H9 (cell line): Measurements from ENCODE around the gene PCDHA4. TPM values are rescaled to one million over a fixed set of nuclear protein-coding genes. Genes with fewer than 3 reads are reported as not detected.
"Not testable (repeated sequence)": the region's sequence is repeated elsewhere in the genome, so short reads cannot be mapped to it uniquely, and the experiment has no call there.

Experiments used
- DNase-seq: peaks from one replicate; pipeline ENCODE4 v3.0.0-alpha.2; 2017
- H2AFZ ChIP-seq: one replicate; pipeline ENCODE4 v1.6.1; 2013; ENCODE audit warnings: mild to moderate bottlenecking, low read length, control low read depth, moderate library complexity
- H2AK5ac ChIP-seq: 2 replicates; pipeline ENCODE4 v1.6.1; 2013; ENCODE audit warnings: low read length, control low read depth, mixed read lengths; ENCODE audit not compliant: insufficient read length
- H2BK120ac ChIP-seq: one replicate; pipeline ENCODE4 v1.6.1; 2013; ENCODE audit warnings: low read depth, mild to moderate bottlenecking, low read length, control low read depth, inconsistent platforms; ENCODE audit not compliant: poor library complexity, severe bottlenecking
- H2BK12ac ChIP-seq: 2 replicates; pipeline ENCODE4 v1.6.1; 2013; ENCODE audit warnings: low read length, control low read depth, mixed read lengths, low read depth; ENCODE audit not compliant: insufficient read length
- H2BK15ac ChIP-seq: 2 replicates; pipeline ENCODE4 v1.6.1; 2013; ENCODE audit warnings: low read depth, low read length, control low read depth
- H2BK20ac ChIP-seq: one replicate; pipeline ENCODE4 v1.6.1; 2013; ENCODE audit warnings: low read depth, mild to moderate bottlenecking, low read length, control low read depth, inconsistent platforms; ENCODE audit not compliant: poor library complexity, severe bottlenecking
- H2BK5ac ChIP-seq: 2 replicates; pipeline ENCODE4 v1.6.1; 2013; ENCODE audit warnings: low read length, control low read depth, mixed read lengths; ENCODE audit not compliant: insufficient read length
- H3K14ac ChIP-seq: 2 replicates; pipeline ENCODE4 v1.6.1; 2013; ENCODE audit warnings: low read length, control low read depth; ENCODE audit not compliant: insufficient read depth
- H3K18ac ChIP-seq: 2 replicates; pipeline ENCODE4 v1.6.1; 2013; ENCODE audit warnings: low read depth, mild to moderate bottlenecking, mixed read lengths, low read length, control low read depth; ENCODE audit not compliant: insufficient read length
- H3K23ac ChIP-seq: 2 replicates; pipeline ENCODE4 v1.6.1; 2013; ENCODE audit warnings: low read length, control low read depth, mixed read lengths, low read depth; ENCODE audit not compliant: insufficient read length
- H3K23me2 ChIP-seq: 2 replicates; pipeline ENCODE4 v1.6.1; 2013; ENCODE audit warnings: low read depth, mild to moderate bottlenecking, mixed read lengths, low read length, control low read depth; ENCODE audit not compliant: insufficient read length, poor library complexity, severe bottlenecking
- H3K27ac ChIP-seq: 2 replicates; pipeline ENCODE4 v1.5.1; 2013; ENCODE audit warnings: low read length, control low read depth, mixed read lengths, low read depth; ENCODE audit not compliant: insufficient read length
- H3K27me3 ChIP-seq: 2 replicates; pipeline ENCODE4 v1.6.1; 2013; ENCODE audit warnings: low read length, control low read depth, inconsistent platforms; ENCODE audit not compliant: insufficient read depth
- H3K4ac ChIP-seq: 2 replicates; pipeline ENCODE4 v1.6.1; 2013; ENCODE audit warnings: low read depth, mild to moderate bottlenecking, control low read depth, inconsistent platforms, low read length, moderate library complexity
- H3K4me1 ChIP-seq: 2 replicates; pipeline ENCODE4 v1.6.1; 2013; ENCODE audit warnings: low read length, control low read depth, inconsistent platforms; ENCODE audit not compliant: insufficient read depth
- H3K4me2 ChIP-seq: 2 replicates; pipeline ENCODE4 v1.6.1; 2013; ENCODE audit warnings: low read length, control low read depth, mixed read lengths; ENCODE audit not compliant: insufficient read length, insufficient read depth
- H3K56ac ChIP-seq: 2 replicates; pipeline ENCODE4 v1.6.1; 2013; ENCODE audit warnings: low read depth, mild to moderate bottlenecking, mixed read lengths, low read length, control low read depth; ENCODE audit not compliant: insufficient read length
- H3K79me1 ChIP-seq: 2 replicates; pipeline ENCODE4 v1.6.1; 2013; ENCODE audit warnings: low read depth, mild to moderate bottlenecking, moderate library complexity, low read length, control low read depth, inconsistent platforms; ENCODE audit not compliant: insufficient read depth, poor library complexity, severe bottlenecking
- H3K79me2 ChIP-seq: 2 replicates; pipeline ENCODE4 v1.6.1; 2013; ENCODE audit warnings: low read length, control low read depth, inconsistent platforms; ENCODE audit not compliant: insufficient read depth
- H3K9ac ChIP-seq: 2 replicates; pipeline ENCODE4 v1.6.1; 2013; ENCODE audit warnings: low read length, control low read depth, mixed read lengths; ENCODE audit not compliant: insufficient read length; ENCODE audit errors: extremely low read depth
- H3K9me3 ChIP-seq: one replicate; pipeline ENCODE4 v1.6.1; 2013; ENCODE audit warnings: low read depth, low read length, inconsistent platforms; ENCODE audit not compliant: control insufficient read depth
- H3T11ph ChIP-seq: one replicate; pipeline ENCODE4 v1.6.1; 2013; ENCODE audit warnings: mild to moderate bottlenecking, low read length, control low read depth, inconsistent platforms
- H4K20me1 ChIP-seq: one replicate; pipeline ENCODE4 v1.6.1; 2013; ENCODE audit not compliant: control insufficient read depth, insufficient read length, insufficient read depth
- H4K5ac ChIP-seq: 2 replicates; pipeline ENCODE4 v1.6.1; 2013; ENCODE audit warnings: low read depth, mild to moderate bottlenecking, mixed read lengths, low read length, control low read depth; ENCODE audit not compliant: insufficient read length
- H4K8ac ChIP-seq: replicated peaks from 2 replicates; pipeline ENCODE4 v1.6.1; 2013; ENCODE audit warnings: low read length, control low read depth, mixed read lengths, low read depth; ENCODE audit not compliant: insufficient read length
- H4K91ac ChIP-seq: 2 replicates; pipeline ENCODE4 v1.6.1; 2013; ENCODE audit warnings: low read depth, mild to moderate bottlenecking, moderate library complexity, mixed read lengths, low read length, control low read depth; ENCODE audit not compliant: insufficient read length
- H3K27ac Mint-ChIP-seq, 3 experiments: 2 replicates in 2 of 3; 3 replicates in 1 of 3; pipeline ENCODE4 v1.8.0; 2020 to 2021; ENCODE audit warnings: mixed read lengths in 3 of 3, mild to moderate bottlenecking in 1 of 3, moderate library complexity in 1 of 3
- H3K27me3 Mint-ChIP-seq: 2 replicates; pipeline ENCODE4 v1.8.0; 2021; ENCODE audit warnings: low read depth, mild to moderate bottlenecking, moderate library complexity, mixed read lengths
- H3K36me3 Mint-ChIP-seq, 3 experiments: 2 replicates in 2 of 3; 3 replicates in 1 of 3; pipeline ENCODE4 v1.8.0; 2020 to 2021; ENCODE audit warnings: low read depth in 3 of 3, mixed read lengths in 3 of 3; ENCODE audit not compliant: insufficient read depth in 1 of 3
- H3K4me1 Mint-ChIP-seq, 2 experiments: 2 replicates each; pipeline ENCODE4 v1.8.0; 2020; ENCODE audit warnings: mixed read lengths in 2 of 2
- H3K4me3 Mint-ChIP-seq, 2 experiments: 2 replicates in 1 of 2; 3 replicates in 1 of 2; pipeline ENCODE4 v1.8.0; 2020 to 2021; ENCODE audit warnings: mild to moderate bottlenecking in 2 of 2, mixed read lengths in 2 of 2, moderate library complexity in 1 of 2
- H3K9me3 Mint-ChIP-seq, 2 experiments: 2 replicates in 1 of 2; 3 replicates in 1 of 2; pipeline ENCODE4 v1.8.0; 2020; ENCODE audit warnings: mild to moderate bottlenecking in 2 of 2, mixed read lengths in 2 of 2, moderate library complexity in 1 of 2
- WGBS: extraction: QIAGEN DNeasy Blood & Tissue Kit; methylation state at CpG from one replicate; pipeline ENCODE4 v1.1.7; 2013; ENCODE audit warnings: missing lambda C conversion rate, low lambda C conversion rate, mixed read lengths; ENCODE audit not compliant: insufficient read length; ENCODE audit errors: extremely low coverage; 5-methylcytosine and 5-hydroxymethylcytosine counted together
- total RNA-seq: library from RNA; stranded (reverse); gene quantifications from 2 replicates; pipeline ENCODE4 v1.2.1, GENCODE V29; 2021
- TF ChIP-seq, protein P1 (sequence below): fragments of 200-600 bp; sonication (generic); conservative IDR thresholded peaks from 3 replicates; pipeline ENCODE4 v1.8.0; 2021; ENCODE audit warnings: antibody characterized with exemption, mild to moderate bottlenecking

Gene PCDHA4
- total RNA-seq, 1 experiment from 2014 or later = 3.5 TPM

DNA sequence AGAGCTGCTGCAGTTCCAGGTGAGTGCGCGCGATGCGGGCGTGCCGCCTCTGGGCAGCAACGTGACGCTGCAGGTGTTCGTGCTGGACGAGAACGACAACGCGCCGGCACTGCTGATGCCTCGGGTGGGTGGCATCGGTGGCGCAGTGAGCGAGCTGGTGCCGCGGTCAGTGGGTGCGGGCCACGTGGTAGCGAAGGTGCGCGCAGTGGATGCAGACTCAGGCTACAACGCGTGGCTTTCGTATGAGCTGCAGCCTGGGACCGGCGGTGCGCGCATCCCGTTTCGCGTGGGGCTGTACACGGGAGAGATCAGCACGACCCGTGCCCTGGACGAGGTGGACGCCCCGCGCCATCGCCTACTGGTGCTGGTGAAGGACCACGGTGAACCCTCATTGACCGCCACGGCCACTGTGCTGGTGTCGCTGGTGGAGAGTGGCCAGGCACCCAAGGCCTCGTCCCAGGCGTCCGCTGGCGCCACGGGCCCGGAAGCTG lies 4.0 kb upstream of the PCDHA4 start:
- H3K23me2 ChIP-seq = no peaks in the 10 kb centered on the region
- H3K9ac ChIP-seq = no peak overlapping the region
- H3K9me3 ChIP-seq = no peaks in the 10 kb centered on the region
- no CpG with 5 or more reads among the region's 53 CpGs for WGBS
- no peak overlapping the region for H4K8ac ChIP-seq
- no peak overlapping the region for H4K5ac ChIP-seq
- no peak for DNase-seq
- no peak overlapping the region for H2BK12ac ChIP-seq
- H3K4me3 Mint-ChIP-seq = no peak overlapping the region
- no peaks in the 10 kb centered on the region for H3K79me2 ChIP-seq
- no peaks in the 10 kb centered on the region for H4K20me1 ChIP-seq
- H2AK5ac ChIP-seq = no peak overlapping the region
- H4K91ac ChIP-seq = no peak overlapping the region
- no peak overlapping the region for H3K56ac ChIP-seq
- no peak overlapping the region for H3K14ac ChIP-seq
- H2BK5ac ChIP-seq = no peak overlapping the region
- no peaks in the 10 kb centered on the region for H3K27me3 Mint-ChIP-seq
- no peak overlapping the region for H2BK20ac ChIP-seq
- H3T11ph ChIP-seq = no peak overlapping the region
- no peak overlapping the region for H3K4me2 ChIP-seq
- no peak overlapping the region for H3K4ac ChIP-seq
- no peak overlapping the region for H3K27ac Mint-ChIP-seq
- no peak overlapping the region for H3K23ac ChIP-seq
- H3K36me3 Mint-ChIP-seq = peaks cover 8 to 42% (median 33%) of the 10 kb centered on the region in 3 experiments
- H2AFZ ChIP-seq = no peak overlapping the region
- H2BK15ac ChIP-seq = no peak overlapping the region
- H3K27me3 ChIP-seq = no peaks in the 10 kb centered on the region
- H3K4me1 ChIP-seq = no peaks in the 10 kb centered on the region
- H3K4me1 Mint-ChIP-seq = peaks cover 0 to 2% of the 10 kb centered on the region in 2 experiments; a peak in 1 of 4 replicates
- no peaks in the 10 kb centered on the region for H3K79me1 ChIP-seq
- no peak overlapping the region for H3K18ac ChIP-seq
- TF ChIP-seq, protein P1, sequence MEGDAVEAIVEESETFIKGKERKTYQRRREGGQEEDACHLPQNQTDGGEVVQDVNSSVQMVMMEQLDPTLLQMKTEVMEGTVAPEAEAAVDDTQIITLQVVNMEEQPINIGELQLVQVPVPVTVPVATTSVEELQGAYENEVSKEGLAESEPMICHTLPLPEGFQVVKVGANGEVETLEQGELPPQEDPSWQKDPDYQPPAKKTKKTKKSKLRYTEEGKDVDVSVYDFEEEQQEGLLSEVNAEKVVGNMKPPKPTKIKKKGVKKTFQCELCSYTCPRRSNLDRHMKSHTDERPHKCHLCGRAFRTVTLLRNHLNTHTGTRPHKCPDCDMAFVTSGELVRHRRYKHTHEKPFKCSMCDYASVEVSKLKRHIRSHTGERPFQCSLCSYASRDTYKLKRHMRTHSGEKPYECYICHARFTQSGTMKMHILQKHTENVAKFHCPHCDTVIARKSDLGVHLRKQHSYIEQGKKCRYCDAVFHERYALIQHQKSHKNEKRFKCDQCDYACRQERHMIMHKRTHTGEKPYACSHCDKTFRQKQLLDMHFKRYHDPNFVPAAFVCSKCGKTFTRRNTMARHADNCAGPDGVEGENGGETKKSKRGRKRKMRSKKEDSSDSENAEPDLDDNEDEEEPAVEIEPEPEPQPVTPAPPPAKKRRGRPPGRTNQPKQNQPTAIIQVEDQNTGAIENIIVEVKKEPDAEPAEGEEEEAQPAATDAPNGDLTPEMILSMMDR = no peak
- no peak overlapping the region for H2BK120ac ChIP-seq
- H3K27ac ChIP-seq = no peak overlapping the region
- H3K9me3 Mint-ChIP-seq = peaks cover 46 to 47% of the 10 kb centered on the region in 2 experiments

DNA sequence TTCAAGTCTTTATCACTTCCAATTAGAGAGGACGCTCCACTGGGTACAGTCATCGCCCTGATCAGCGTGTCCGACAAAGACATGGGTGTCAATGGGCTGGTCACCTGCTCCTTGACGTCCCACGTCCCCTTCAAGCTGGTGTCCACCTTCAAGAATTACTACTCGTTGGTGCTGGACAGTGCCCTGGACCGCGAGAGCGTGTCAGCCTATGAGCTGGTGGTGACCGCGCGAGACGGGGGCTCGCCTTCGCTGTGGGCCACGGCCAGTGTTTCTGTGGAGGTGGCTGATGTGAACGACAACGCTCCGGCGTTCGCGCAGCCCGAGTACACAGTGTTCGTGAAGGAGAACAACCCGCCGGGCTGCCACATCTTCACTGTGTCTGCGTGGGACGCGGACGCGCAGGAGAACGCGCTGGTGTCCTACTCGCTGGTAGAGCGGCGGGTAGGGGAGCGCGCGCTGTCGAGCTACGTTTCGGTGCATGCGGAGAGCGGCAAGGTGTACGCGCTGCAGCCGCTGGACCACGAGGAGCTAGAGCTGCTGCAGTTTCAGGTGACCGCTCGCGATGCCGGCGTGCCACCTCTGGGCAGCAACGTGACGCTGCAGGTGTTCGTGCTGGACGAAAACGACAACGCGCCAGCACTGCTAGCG lies 1.5 kb downstream of the PCDHA4 start:
- H3K9me3 ChIP-seq, H3K27me3 Mint-ChIP-seq, H3K27ac Mint-ChIP-seq, H3K23me2 ChIP-seq, H3K27ac ChIP-seq, H3K79me1 ChIP-seq, H2BK120ac ChIP-seq, H3T11ph ChIP-seq, H3K27me3 ChIP-seq, H3K4me3 Mint-ChIP-seq, DNase-seq, H2BK20ac ChIP-seq, H3K4me1 Mint-ChIP-seq, H3K9ac ChIP-seq, H3K23ac ChIP-seq, H2BK12ac ChIP-seq, H3K14ac ChIP-seq, H3K79me2 ChIP-seq, H3K4me1 ChIP-seq, H3K4ac ChIP-seq, H4K91ac ChIP-seq, H3K18ac ChIP-seq, H2BK5ac ChIP-seq, H4K20me1 ChIP-seq, H3K56ac ChIP-seq, H2AK5ac ChIP-seq, H4K5ac ChIP-seq, H2BK15ac ChIP-seq, H2AFZ ChIP-seq, H4K8ac ChIP-seq: not testable (repeated sequence)
- peak overlapping the region; percentile 69 for H3K4me2 ChIP-seq
- no CpG with 5 or more reads among the region's 62 CpGs for WGBS
- peaks cover 35 to 37% of the 10 kb centered on the region in 2 experiments for H3K9me3 Mint-ChIP-seq
- H3K36me3 Mint-ChIP-seq = peaks cover 4 to 40% (median 22%) of the 10 kb centered on the region in 3 experiments; a peak in 5 of 7 replicates
